ENCODE measurements around the gene WNT7B. TPM values are rescaled to one million over a fixed set of nuclear protein-coding genes. Genes with fewer than 3 reads are reported as not detected.
A peak's percentile ranks its signal among the peaks of the same experiment; 100 is the strongest.

The WNT7B gene
- total and polyA plus RNA-seq, 10 donors, result not detected

DNA sequence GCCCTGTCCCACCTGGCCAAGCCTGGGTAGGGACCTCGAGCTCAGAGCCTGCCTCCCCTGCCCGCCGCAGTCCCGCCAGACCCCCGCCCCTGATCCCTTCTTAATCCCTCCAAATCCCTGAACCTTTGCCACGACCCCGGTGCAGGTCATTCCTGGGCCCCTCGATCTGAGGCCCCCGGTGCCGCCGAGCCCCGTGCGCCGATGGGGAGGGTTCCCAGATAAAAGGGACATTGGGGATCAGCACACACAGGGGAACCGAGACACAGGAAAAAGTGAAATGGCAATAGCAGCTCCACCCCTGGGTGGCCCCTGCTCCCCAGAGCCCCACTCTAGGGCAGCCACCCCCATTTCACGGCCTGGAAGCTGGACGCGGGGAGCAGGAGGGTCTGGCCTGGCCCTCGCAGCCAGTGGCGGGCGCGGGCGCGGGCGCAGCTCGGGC is 1.3 kb upstream of the WNT7B start:
- Histone ChIP-seq H3K9me3 (no peaks in the 10 kb centered on the region), H3K4me1 (peaks cover 11 to 52% (median 41%) of the 10 kb centered on the region in 6 donors), H3K27me3 (replicated peaks in 1 of 7) (peaks cover 3 to 59% (median 50%) of the 10 kb centered on the region in 7 donors), H3K4me3 (peak overlapping the region; percentile 52 to 88 (median 62)), H3K27ac (no peak overlapping the region), H3K36me3 (no peaks in the 10 kb centered on the region)
- no peak for DNase-seq
- TF ChIP-seq POLR2AphosphoS5 (IDR thresholded peaks at IDR 0.05) (no peak), POLR2A (IDR thresholded peaks at IDR 0.05) (no peak)
- TF ChIP-seq, protein P1, sequence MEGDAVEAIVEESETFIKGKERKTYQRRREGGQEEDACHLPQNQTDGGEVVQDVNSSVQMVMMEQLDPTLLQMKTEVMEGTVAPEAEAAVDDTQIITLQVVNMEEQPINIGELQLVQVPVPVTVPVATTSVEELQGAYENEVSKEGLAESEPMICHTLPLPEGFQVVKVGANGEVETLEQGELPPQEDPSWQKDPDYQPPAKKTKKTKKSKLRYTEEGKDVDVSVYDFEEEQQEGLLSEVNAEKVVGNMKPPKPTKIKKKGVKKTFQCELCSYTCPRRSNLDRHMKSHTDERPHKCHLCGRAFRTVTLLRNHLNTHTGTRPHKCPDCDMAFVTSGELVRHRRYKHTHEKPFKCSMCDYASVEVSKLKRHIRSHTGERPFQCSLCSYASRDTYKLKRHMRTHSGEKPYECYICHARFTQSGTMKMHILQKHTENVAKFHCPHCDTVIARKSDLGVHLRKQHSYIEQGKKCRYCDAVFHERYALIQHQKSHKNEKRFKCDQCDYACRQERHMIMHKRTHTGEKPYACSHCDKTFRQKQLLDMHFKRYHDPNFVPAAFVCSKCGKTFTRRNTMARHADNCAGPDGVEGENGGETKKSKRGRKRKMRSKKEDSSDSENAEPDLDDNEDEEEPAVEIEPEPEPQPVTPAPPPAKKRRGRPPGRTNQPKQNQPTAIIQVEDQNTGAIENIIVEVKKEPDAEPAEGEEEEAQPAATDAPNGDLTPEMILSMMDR (IDR thresholded peaks at IDR 0.05 in 8 of 11, conservative IDR thresholded peaks at IDR 0.05 in 3 of 11), result peak in 1 of 11 experiments; percentile 74
- intact Hi-C loops (cut with DNase I; ENCODE audit: low total_unique reads), result no loop called here
- 3 to 8% (median 5%) methylated on average over 15 to 26 of the region's 26 CpGs for WGBS, 5 donors

DNA sequence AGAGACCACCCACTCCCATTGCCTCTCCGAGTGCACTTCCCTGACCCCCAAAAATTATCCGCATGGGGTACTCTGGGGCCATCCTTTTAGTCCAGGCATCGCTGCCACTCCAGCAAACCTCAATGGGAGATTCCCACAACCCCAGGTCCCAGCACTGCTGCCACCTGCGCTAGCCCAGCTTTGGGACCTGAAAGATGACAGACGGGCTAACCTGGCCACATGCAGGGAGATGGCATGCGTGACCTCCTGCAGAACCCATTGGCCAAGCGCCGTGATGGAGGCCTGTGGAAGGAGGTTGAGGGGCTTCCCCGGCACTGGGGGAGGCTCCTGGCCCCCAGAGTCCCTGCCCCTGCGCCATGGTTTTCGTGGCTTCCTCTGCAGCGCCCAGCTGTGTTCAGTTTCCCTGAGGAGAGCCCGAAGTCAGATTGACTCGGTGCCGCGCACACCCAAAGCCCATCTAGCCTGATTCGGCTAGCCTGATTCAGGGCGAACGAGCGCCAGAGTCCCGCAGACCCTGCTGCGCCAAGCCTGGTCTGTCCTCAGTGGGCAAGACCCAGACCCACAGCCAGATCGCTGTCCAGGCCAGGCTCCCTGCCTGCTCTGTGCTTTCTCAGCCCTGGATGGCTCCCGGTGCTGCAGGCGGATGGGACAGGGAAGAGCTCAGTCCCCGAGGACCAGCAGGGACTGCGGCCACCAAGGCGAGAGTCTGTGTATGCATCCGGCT is 751 bp upstream of the WNT7B start:
- 0 to 7% (median 4%) methylated on average over 6 to 29 of the region's 29 CpGs for WGBS, 5 donors
- Histone ChIP-seq H3K27ac (no peak overlapping the region), H3K4me3 (peak overlapping the region in 1 of 8 donors; percentile 88), H3K27me3 (replicated peaks in 1 of 7) (peaks cover 3 to 65% (median 56%) of the 10 kb centered on the region in 7 donors), H3K9me3 (no peaks in the 10 kb centered on the region), H3K36me3 (no peaks in the 10 kb centered on the region), H3K4me1 (peaks cover 11 to 55% (median 42%) of the 10 kb centered on the region in 6 donors)
- no peak for DNase-seq
- TF ChIP-seq POLR2AphosphoS5 (IDR thresholded peaks at IDR 0.05) (no peak), POLR2A (IDR thresholded peaks at IDR 0.05) (no peak)
- TF ChIP-seq, protein P1 (IDR thresholded peaks at IDR 0.05 in 8 of 11, conservative IDR thresholded peaks at IDR 0.05 in 3 of 11), result no peak
- intact Hi-C loops (cut with DNase I; ENCODE audit: low total_unique reads), result no loop called here

DNA sequence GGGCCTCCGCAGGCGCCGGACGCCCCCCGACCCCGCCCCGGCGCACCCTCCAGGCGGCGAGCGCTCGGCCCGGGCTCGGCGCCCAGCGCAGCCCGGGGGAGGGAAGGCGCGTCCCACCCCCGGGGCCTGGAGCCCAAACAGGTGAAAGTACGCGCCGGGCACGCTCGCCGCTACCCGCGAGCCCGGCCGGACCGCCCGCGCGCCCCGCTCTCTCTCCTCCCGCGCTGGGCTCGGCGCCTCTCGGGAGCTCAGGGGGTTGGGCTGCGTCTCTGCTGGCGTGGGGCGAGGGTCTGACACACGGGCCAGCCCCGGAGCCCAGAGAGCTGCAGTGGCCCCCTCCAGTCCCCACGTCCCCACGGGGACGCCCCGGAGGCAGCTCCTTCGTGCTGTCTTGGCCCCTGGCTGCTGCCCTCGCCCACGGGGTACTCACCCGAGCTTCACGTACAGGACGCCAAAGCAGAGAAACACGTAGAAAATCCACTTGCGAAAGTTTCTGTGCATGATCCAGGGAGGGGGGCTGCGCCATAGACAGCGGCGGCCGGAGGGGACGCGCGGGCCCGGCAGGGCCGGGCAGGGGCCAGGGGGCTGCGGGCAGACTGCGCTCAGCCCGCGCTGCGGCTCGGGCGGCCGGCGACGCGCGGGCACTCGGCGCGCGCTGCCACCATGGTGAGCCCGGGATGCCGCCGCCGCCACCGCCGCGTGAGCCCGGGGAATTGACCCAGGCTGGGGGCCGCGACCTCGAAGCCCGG is 534 bp downstream of the WNT7B start:
- DNase-seq, result no peak
- H3K36me3 ChIP-seq, result no peaks in the 10 kb centered on the region
- TF ChIP-seq POLR2AphosphoS5 (IDR thresholded peaks at IDR 0.05) (no peak), POLR2A (IDR thresholded peaks at IDR 0.05) (no peak)
- TF ChIP-seq, protein P1 (IDR thresholded peaks at IDR 0.05 in 8 of 11, conservative IDR thresholded peaks at IDR 0.05 in 3 of 11), result no peak
- intact Hi-C loops (cut with DNase I; ENCODE audit: low total_unique reads), result no loop called here
- H3K9me3 ChIP-seq, result no peaks in the 10 kb centered on the region
- 1 to 16% (median 2%) methylated on average over 5 to 94 of the region's 94 CpGs for WGBS, 5 donors
- H3K27me3 ChIP-seq (replicated peaks in 1 of 7), result peaks cover 3 to 78% (median 68%) of the 10 kb centered on the region in 7 donors
- H3K27ac ChIP-seq, result no peak overlapping the region
- H3K4me1 ChIP-seq, result peaks cover 15 to 67% (median 50%) of the 10 kb centered on the region in 6 donors
- peak overlapping the region in 5 of 8 donors; percentile 8 to 58 (median 17) for H3K4me3 ChIP-seq

All from spleen (tissue), 11 donors.